ENCODE measurements around the gene HOXB13.

Gene HOXB13

GRCh38 chr17:48753794-48754499, 25.4 kb upstream of the HOXB13 start:
- TF ChIP-seq CTCF (conservative IDR thresholded peaks at IDR 0.05; ENCODE audit: low read depth, low read length) = no peak
- H3K4me3 ChIP-seq (ENCODE audit: low read length) = no peak overlapping the region
- no peak for DNase-seq (ENCODE audit: low read depth)

- DNase-seq (ENCODE audit: low read depth) = no peak
- no peak for TF ChIP-seq CTCF (conservative IDR thresholded peaks at IDR 0.05; ENCODE audit: low read depth, low read length)
These were observed 24.1 kb upstream of the HOXB13 start for GRCh38 chr17:48752399-48753288.

GRCh38 chr17:48751733-48752398, 23.3 kb upstream of the HOXB13 start:
- no peak for DNase-seq (ENCODE audit: low read depth)
- no peak for TF ChIP-seq CTCF (conservative IDR thresholded peaks at IDR 0.05; ENCODE audit: low read depth, low read length)

More at GRCh38 chr17:48752399-48753288, 24.1 kb upstream of the HOXB13 start:
- no peak overlapping the region for H3K4me3 ChIP-seq (ENCODE audit: low read length)

GRCh38 chr17:48751172-48751571, 22.6 kb upstream of the HOXB13 start:
- TF ChIP-seq CTCF (conservative IDR thresholded peaks at IDR 0.05; ENCODE audit: low read depth, low read length) = no peak
- no peak for DNase-seq (ENCODE audit: low read depth)

More at GRCh38 chr17:48751733-48752398, 23.3 kb upstream of the HOXB13 start:
- no peak overlapping the region for H3K4me3 ChIP-seq (ENCODE audit: low read length)

GRCh38 chr17:48749621-48750553, 21.3 kb upstream of the HOXB13 start:
- TF ChIP-seq CTCF (conservative IDR thresholded peaks at IDR 0.05; ENCODE audit: low read depth, low read length) = no peak
- no peak for DNase-seq (ENCODE audit: low read depth)

More at GRCh38 chr17:48751172-48751571, 22.6 kb upstream of the HOXB13 start:
- no peak overlapping the region for H3K4me3 ChIP-seq (ENCODE audit: low read length)

More at GRCh38 chr17:48749621-48750553, 21.3 kb upstream of the HOXB13 start:
- H3K4me3 ChIP-seq (ENCODE audit: low read length) = no peak overlapping the region
